Measurements from ENCODE around the gene A3GALT2. TPM values are rescaled to one million over a fixed set of nuclear protein-coding genes. Genes with fewer than 3 reads are reported as not detected.
"Not testable (repeated sequence)": the region's sequence is repeated elsewhere in the genome, so short reads cannot be mapped to it uniquely, and the experiment has no call there.

The A3GALT2 gene
- total RNA-seq, 1 donor from 2014 or later = not detected

GRCh38 chr1:33312413-33312749, 8.5 kb downstream of the A3GALT2 start:
- Mint-ChIP-seq H3K9me3 (no peaks in the 10 kb centered on the region), H3K36me3 (ENCODE audit: low read depth) (no peaks in the 10 kb centered on the region), H3K27me3 (ENCODE audit: low read depth) (peaks cover 2% of the 10 kb centered on the region), H3K4me1 (ENCODE audit: low read depth) (peaks cover 2% of the 10 kb centered on the region), H3K27ac (no peak overlapping the region), H3K4me3 (ENCODE audit: low read depth) (no peak overlapping the region)
- intact Hi-C loops (cut with micrococcal nuclease) = no loop called here
- DNase-seq (ENCODE audit: low spot score) = no peak

DNA sequence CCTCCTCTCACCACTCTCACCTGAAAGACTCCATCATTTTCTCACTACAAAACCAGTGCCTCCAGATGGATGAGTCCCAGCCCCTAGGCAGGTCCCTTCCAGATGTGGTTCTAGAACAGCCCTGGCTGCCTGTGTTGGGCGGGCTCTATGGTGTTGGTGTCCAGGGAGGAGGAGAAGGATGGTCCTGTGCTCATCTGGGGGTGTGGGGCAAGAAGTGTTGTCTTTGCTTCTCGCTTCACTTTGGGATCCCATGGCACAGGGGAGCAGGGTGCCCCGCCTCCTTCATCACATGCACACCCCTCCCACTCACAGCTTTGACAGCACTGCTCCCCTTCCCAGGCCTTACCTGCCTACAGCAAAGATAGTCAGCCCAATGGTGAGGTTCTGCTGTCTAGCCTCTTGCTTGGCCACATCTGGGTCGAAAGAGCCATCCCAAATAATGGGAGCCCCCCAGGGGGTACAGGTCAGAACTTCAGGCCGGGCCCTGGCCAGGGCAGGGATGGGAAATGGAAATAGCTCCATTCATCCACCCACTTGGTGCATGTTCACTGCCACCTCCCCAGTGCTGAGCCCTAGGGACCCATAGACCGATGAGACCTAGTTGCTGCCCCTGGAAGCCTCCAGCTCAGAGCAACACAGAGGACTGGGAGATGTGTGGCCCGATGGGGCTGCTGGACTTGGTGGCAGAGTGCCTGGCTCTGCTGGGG, 9.0 kb downstream of the A3GALT2 start:
- no peaks in the 10 kb centered on the region for H3K36me3 Mint-ChIP-seq (ENCODE audit: low read depth)
- H3K9me3 Mint-ChIP-seq = no peaks in the 10 kb centered on the region
- no peak overlapping the region for H3K4me3 Mint-ChIP-seq (ENCODE audit: low read depth)
- no peak overlapping the region for H3K27ac Mint-ChIP-seq
- peaks cover 2% of the 10 kb centered on the region for H3K4me1 Mint-ChIP-seq (ENCODE audit: low read depth)
- intact Hi-C loops (cut with micrococcal nuclease) = no loop called here
- H3K27me3 Mint-ChIP-seq (ENCODE audit: low read depth) = peaks cover 2% of the 10 kb centered on the region
- no peak for DNase-seq (ENCODE audit: low spot score)

DNA sequence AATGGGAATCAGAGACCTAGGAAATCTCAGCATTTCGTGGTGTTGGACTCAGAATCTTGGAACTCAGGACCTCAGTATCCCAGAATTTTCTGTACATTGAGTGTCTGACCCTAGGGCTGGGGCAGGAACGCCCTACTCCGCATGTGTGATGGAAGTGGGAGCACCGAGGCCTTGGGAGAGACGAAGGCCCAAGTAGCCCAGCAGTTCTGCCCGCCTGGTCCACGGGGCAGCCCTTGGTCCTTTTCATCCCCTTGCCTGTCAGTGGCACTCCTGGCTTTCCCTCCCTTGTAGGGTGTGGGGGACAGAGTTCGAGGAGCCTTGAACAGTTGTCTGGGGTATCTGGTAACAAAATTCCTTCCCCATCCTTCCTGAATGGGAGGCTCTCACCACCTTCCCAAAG, 10.2 kb downstream of the A3GALT2 start:
- Mint-ChIP-seq H3K4me3 (ENCODE audit: low read depth) (no peak overlapping the region), H3K36me3 (ENCODE audit: low read depth) (no peaks in the 10 kb centered on the region), H3K4me1 (ENCODE audit: low read depth) (peaks cover 2% of the 10 kb centered on the region), H3K27me3 (ENCODE audit: low read depth) (peaks cover 10% of the 10 kb centered on the region), H3K9me3 (no peaks in the 10 kb centered on the region), H3K27ac (no peak overlapping the region)
- no peak for DNase-seq (ENCODE audit: low spot score)
- intact Hi-C loops (cut with micrococcal nuclease) = no loop called here

GRCh38 chr1:33309351-33309750, 11.5 kb downstream of the A3GALT2 start:
- H3K4me1 Mint-ChIP-seq (ENCODE audit: low read depth); H3K36me3 Mint-ChIP-seq (ENCODE audit: low read depth); H3K9me3 Mint-ChIP-seq; H3K27ac Mint-ChIP-seq; DNase-seq (ENCODE audit: low spot score); intact Hi-C loops (cut with micrococcal nuclease); H3K4me3 Mint-ChIP-seq (ENCODE audit: low read depth): not testable (repeated sequence)
- peaks cover 14% of the 10 kb centered on the region for H3K27me3 Mint-ChIP-seq (ENCODE audit: low read depth)

DNA sequence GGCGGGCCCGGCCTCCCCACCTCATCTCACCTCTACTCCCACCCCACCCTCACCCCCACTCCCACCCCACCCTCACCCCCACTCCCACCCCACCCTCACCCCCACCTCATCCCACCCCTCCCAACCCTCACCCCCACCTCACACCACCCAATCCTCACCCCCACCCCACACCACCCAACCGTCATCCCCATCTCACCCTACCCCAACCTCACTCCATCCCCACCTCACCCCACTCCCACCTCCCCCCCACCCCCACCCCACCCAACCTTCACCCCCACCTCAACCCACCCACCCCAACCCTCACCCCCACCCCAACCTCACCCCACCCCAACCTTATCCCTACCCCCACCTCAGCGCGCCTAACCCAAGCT, 13.4 kb downstream of the A3GALT2 start:
- Mint-ChIP-seq H3K4me1 (ENCODE audit: low read depth) (peaks cover 14% of the 10 kb centered on the region), H3K36me3 (ENCODE audit: low read depth) (peaks cover 8% of the 10 kb centered on the region), H3K9me3 (no peaks in the 10 kb centered on the region), H3K27ac (no peak overlapping the region), H3K4me3 (ENCODE audit: low read depth) (no peak overlapping the region), H3K27me3 (ENCODE audit: low read depth) (peaks cover 14% of the 10 kb centered on the region)
- intact Hi-C loops (cut with micrococcal nuclease) = no loop called here
- no peak for DNase-seq (ENCODE audit: low spot score)

GRCh38 chr1:33306653-33307493, 14.0 kb downstream of the A3GALT2 start:
- DNase-seq (ENCODE audit: low spot score) = no peak
- intact Hi-C loops (cut with micrococcal nuclease) = no loop called here
- no peak overlapping the region for H3K4me3 Mint-ChIP-seq (ENCODE audit: low read depth)
- H3K27me3 Mint-ChIP-seq (ENCODE audit: low read depth) = peaks cover 14% of the 10 kb centered on the region
- H3K9me3 Mint-ChIP-seq = no peaks in the 10 kb centered on the region
- H3K27ac Mint-ChIP-seq = no peak overlapping the region
- peaks cover 13% of the 10 kb centered on the region for H3K36me3 Mint-ChIP-seq (ENCODE audit: low read depth)
- H3K4me1 Mint-ChIP-seq (ENCODE audit: low read depth) = peaks cover 20% of the 10 kb centered on the region

DNA sequence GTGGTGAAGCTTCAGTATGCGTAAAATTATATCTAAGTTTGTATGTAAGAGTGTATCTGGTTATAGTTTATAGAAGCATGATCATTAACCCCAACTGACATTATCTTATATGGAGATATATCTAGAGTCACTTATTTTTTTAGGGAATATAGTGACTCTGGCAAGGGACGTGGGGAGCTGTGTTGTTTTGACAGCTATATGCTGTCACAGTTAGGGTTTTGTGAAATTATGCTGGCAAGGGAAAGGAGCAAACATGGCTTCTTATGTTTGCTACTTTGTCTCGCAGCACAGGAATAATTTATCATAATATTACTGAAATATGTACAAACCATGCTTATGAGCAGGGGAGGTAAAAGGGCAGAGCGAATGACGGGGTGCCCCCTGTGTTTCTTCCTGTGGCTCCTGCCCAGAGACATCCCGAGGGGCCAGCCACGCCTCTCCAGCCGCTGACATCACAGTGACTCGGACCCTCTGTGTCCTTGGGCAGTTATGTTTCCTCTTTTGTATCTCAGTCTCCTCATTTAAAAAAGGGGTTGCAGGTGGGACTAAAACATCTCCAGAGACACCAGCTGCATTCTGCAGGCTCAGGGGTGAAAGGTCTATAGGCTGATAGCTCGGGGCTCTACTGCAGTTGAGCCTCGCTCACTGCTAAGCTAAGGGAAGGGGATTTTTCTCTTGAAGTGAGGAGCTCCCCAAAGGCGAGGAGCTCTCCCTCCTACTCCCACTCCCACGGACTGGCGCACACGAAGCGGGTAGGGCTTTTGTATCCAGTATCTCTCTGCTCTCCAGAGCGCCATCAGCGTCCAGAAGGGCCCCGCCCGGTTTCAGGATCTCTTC, 14.9 kb downstream of the A3GALT2 start:
- peaks cover 19% of the 10 kb centered on the region for H3K36me3 Mint-ChIP-seq (ENCODE audit: low read depth)
- peaks cover 24% of the 10 kb centered on the region for H3K4me1 Mint-ChIP-seq (ENCODE audit: low read depth)
- no peak overlapping the region for H3K27ac Mint-ChIP-seq
- no peaks in the 10 kb centered on the region for H3K9me3 Mint-ChIP-seq
- intact Hi-C loops (cut with micrococcal nuclease) = no loop called here
- no peak overlapping the region for H3K4me3 Mint-ChIP-seq (ENCODE audit: low read depth)
- no peak for DNase-seq (ENCODE audit: low spot score)
- H3K27me3 Mint-ChIP-seq (ENCODE audit: low read depth) = peaks cover 14% of the 10 kb centered on the region

- H3K27me3 Mint-ChIP-seq (ENCODE audit: low read depth) = peaks cover 14% of the 10 kb centered on the region
- DNase-seq (ENCODE audit: low spot score) = no peak
- H3K36me3 Mint-ChIP-seq (ENCODE audit: low read depth) = peaks cover 25% of the 10 kb centered on the region
- peaks cover 24% of the 10 kb centered on the region for H3K4me1 Mint-ChIP-seq (ENCODE audit: low read depth)
- intact Hi-C loops (cut with micrococcal nuclease) = no loop called here
- no peaks in the 10 kb centered on the region for H3K9me3 Mint-ChIP-seq
- H3K4me3 Mint-ChIP-seq (ENCODE audit: low read depth) = no peak overlapping the region
- H3K27ac Mint-ChIP-seq = no peak overlapping the region
Measured at GRCh38 chr1:33305016-33305415, 15.9 kb downstream of the A3GALT2 start.

GRCh38 chr1:33302325-33302724, 18.6 kb downstream of the A3GALT2 start:
- Mint-ChIP-seq H3K4me1 (ENCODE audit: low read depth) (peaks cover 29% of the 10 kb centered on the region), H3K4me3 (ENCODE audit: low read depth) (no peak overlapping the region), H3K27me3 (ENCODE audit: low read depth) (peaks cover 12% of the 10 kb centered on the region), H3K27ac (peak overlapping the region; percentile 69), H3K36me3 (ENCODE audit: low read depth) (peaks cover 31% of the 10 kb centered on the region), H3K9me3 (no peaks in the 10 kb centered on the region)
- intact Hi-C loops (cut with micrococcal nuclease) = no loop called here
- DNase-seq (ENCODE audit: low spot score) = peak; percentile 51

DNA sequence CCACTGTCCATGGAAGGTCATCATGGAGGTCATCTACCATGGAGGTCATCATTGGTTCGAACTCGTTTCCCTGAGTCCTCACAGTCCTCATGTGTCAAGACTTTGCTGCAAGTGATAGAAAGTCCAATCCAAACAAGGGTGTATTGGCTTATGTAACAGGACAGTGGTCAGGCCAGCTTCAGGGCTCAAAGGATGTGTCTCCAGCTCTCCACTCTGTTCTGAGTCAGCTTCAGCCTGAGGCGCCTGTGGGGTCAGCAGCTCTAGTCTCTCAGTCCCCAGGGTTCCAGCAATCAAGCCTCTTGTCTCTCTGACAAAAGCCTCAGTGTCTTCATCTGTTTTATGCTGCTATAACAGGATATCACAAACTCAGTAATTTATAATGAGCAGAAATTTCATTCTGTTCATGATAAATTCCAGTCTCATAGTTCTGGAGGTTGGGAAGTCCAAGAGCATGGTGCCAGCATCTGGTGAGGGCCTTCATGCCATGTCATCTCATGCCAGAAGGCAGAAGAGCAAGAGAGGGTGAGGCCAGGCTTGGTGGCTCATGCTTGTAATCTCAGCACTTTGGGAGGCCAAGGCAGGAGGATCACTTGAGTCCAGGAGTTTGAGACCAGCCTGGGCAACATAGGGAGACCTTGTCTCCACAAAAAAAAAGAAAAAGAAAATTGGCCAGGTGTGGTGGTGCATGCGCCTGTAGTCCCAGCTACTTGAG, 19.5 kb downstream of the A3GALT2 start:
- Mint-ChIP-seq H3K4me3 (ENCODE audit: low read depth) (no peak overlapping the region), H3K27ac (peak overlapping the region; percentile 46), H3K27me3 (ENCODE audit: low read depth) (peaks cover 12% of the 10 kb centered on the region), H3K9me3 (no peaks in the 10 kb centered on the region), H3K36me3 (ENCODE audit: low read depth) (peaks cover 38% of the 10 kb centered on the region), H3K4me1 (ENCODE audit: low read depth) (peaks cover 29% of the 10 kb centered on the region)
- intact Hi-C loops (cut with micrococcal nuclease) = no loop called here
- no peak for DNase-seq (ENCODE audit: low spot score)

DNA sequence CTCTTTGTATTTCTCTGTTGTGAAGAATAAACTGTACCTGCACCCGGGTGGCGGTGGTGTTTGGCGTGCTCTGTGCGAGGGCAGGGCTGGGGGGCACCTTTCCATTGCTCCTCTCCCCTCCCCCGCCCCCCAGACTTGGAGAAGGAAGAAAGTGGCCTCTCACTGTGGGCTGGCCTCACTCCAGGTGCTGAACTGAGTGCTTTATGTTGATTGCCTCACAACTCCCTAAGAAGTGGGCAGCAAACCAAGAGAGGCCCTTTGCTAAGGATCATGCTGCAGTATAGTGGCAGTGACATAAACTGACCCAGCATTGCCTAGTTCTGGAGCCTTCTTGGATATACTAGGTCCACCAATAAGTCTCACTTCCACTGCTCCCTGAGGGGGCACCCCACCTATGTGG, 20.2 kb downstream of the A3GALT2 start:
- intact Hi-C loops (cut with micrococcal nuclease) = no loop called here
- Mint-ChIP-seq H3K27ac (no peak overlapping the region), H3K36me3 (ENCODE audit: low read depth) (peaks cover 40% of the 10 kb centered on the region), H3K9me3 (no peaks in the 10 kb centered on the region), H3K4me1 (ENCODE audit: low read depth) (peaks cover 29% of the 10 kb centered on the region), H3K27me3 (ENCODE audit: low read depth) (peaks cover 4% of the 10 kb centered on the region), H3K4me3 (ENCODE audit: low read depth) (no peak overlapping the region)
- no peak for DNase-seq (ENCODE audit: low spot score)

- H3K36me3 Mint-ChIP-seq (ENCODE audit: low read depth) = peaks cover 40% of the 10 kb centered on the region
- no peaks in the 10 kb centered on the region for H3K9me3 Mint-ChIP-seq
- H3K27ac Mint-ChIP-seq = no peak overlapping the region
- no peaks in the 10 kb centered on the region for H3K27me3 Mint-ChIP-seq (ENCODE audit: low read depth)
- intact Hi-C loops (cut with micrococcal nuclease) = loop anchor here (5.0 kb wide), 1 partner anchor 173 kb away; the partner anchor contains the start of gene ZSCAN20
- no peak for DNase-seq (ENCODE audit: low spot score)
- H3K4me1 Mint-ChIP-seq (ENCODE audit: low read depth) = peaks cover 31% of the 10 kb centered on the region
- no peak overlapping the region for H3K4me3 Mint-ChIP-seq (ENCODE audit: low read depth)
Measured at GRCh38 chr1:33299461-33300155, 21.3 kb downstream of the A3GALT2 start.
